Measurements from ENCODE around the gene TMEM63A.
A peak's percentile ranks its signal among the peaks of the same experiment; 100 is the strongest.

TMEM63A gene

GRCh38 chr1:225883616-225884265 lies 1.6 kb upstream of the TMEM63A start:
- no peak for DNase-seq

- DNase-seq: peak; percentile 24
Measured at GRCh38 chr1:225882694-225883615, 775 bp upstream of the TMEM63A start.

GRCh38 chr1:225881081-225881958 lies 860 bp downstream of the TMEM63A start:
- no peak for DNase-seq

- DNase-seq: no peak
Measured at GRCh38 chr1:225880636-225881035, 1.5 kb downstream of the TMEM63A start.

GRCh38 chr1:225880222-225880588 lies 2.0 kb downstream of the TMEM63A start:
- no peak for DNase-seq

- no peak for DNase-seq
Measured at GRCh38 chr1:225879521-225880221, 2.5 kb downstream of the TMEM63A start.

- no peak for DNase-seq
Measured at GRCh38 chr1:225878282-225878681, 3.9 kb downstream of the TMEM63A start.

GRCh38 chr1:225877580-225877979 lies 4.6 kb downstream of the TMEM63A start:
- DNase-seq: no peak

GRCh38 chr1:225876900-225877510 lies 5.2 kb downstream of the TMEM63A start:
- DNase-seq: no peak

- no peak for DNase-seq
Measured at GRCh38 chr1:225875044-225875815, 7.0 kb downstream of the TMEM63A start.

- DNase-seq: no peak
Measured at GRCh38 chr1:225874431-225874830, 7.7 kb downstream of the TMEM63A start.

GRCh38 chr1:225873281-225873850 lies 8.8 kb downstream of the TMEM63A start:
- DNase-seq: no peak

GRCh38 chr1:225872075-225872430 lies 10.1 kb downstream of the TMEM63A start:
- DNase-seq: no peak

- no peak for DNase-seq
Measured at GRCh38 chr1:225871359-225872074, 10.7 kb downstream of the TMEM63A start.

- no peak for DNase-seq
Measured at GRCh38 chr1:225870911-225871310, 11.3 kb downstream of the TMEM63A start.

GRCh38 chr1:225868631-225869330 lies 13.4 kb downstream of the TMEM63A start:
- no peak for DNase-seq

- DNase-seq: no peak
Measured at GRCh38 chr1:225866981-225867380, 15.2 kb downstream of the TMEM63A start.

GRCh38 chr1:225866061-225866837 lies 15.9 kb downstream of the TMEM63A start:
- DNase-seq: peak; percentile 27

GRCh38 chr1:225865514-225865913 lies 16.7 kb downstream of the TMEM63A start:
- DNase-seq: no peak

All from effector CD8-positive, alpha-beta T cell (primary cell).